GM23338 (cell line): ENCODE results near the gene PDE6H. TPM values are rescaled to one million over a fixed set of nuclear protein-coding genes. Genes with fewer than 3 reads are reported as not detected.
A peak's percentile ranks its signal among the peaks of the same experiment; 100 is the strongest.

Source experiments
- ATAC-seq: fragments of 200-7000 bp; cut with Tn5 transposase; 3 replicates; pipeline ENCODE4 v1.9.1; 2020
- DNase-seq: peaks from one replicate; pipeline ENCODE4 v3.0.0-alpha.2; 2015; ENCODE audit warnings: low spot score
- H2AFZ ChIP-seq: fragments of 200-600 bp; sonication (generic); 2 replicates; pipeline ENCODE4 v1.8.0; 2016; ENCODE audit warnings: antibody characterized with exemption, mild to moderate bottlenecking, moderate library complexity
- H3F3A ChIP-seq: fragments of 200-600 bp; sonication (generic); replicated peaks from 2 replicates; pipeline ENCODE4 v1.8.0; 2017; ENCODE audit warnings: antibody characterized with exemption, mixed run types, low read depth
- H3K27ac ChIP-seq: fragments of 200-600 bp; sonication (generic); 2 replicates; pipeline ENCODE4 v1.6.1; 2016; ENCODE audit warnings: low read depth
- H3K27me3 ChIP-seq: fragments of 200-600 bp; sonication (generic); 2 replicates; pipeline ENCODE4 v1.8.0; 2016; ENCODE audit warnings: mild to moderate bottlenecking, mixed run types, moderate library complexity; ENCODE audit not compliant: insufficient read depth
- H3K36me3 ChIP-seq: fragments of 200-600 bp; sonication (generic); 2 replicates; pipeline ENCODE4 v1.8.0; 2016; ENCODE audit warnings: mild to moderate bottlenecking; ENCODE audit not compliant: insufficient read depth
- H3K4me1 ChIP-seq: fragments of 200-600 bp; sonication (generic); 2 replicates; pipeline ENCODE4 v1.8.0; 2016; ENCODE audit warnings: mild to moderate bottlenecking, moderate library complexity; ENCODE audit not compliant: insufficient read depth
- H3K4me2 ChIP-seq: fragments of 200-600 bp; sonication (generic); 2 replicates; pipeline ENCODE4 v1.7.1; 2017; ENCODE audit warnings: mixed run types
- H3K4me3 ChIP-seq: fragments of 200-600 bp; sonication (generic); 2 replicates; pipeline ENCODE4 v1.6.1; 2016; ENCODE audit warnings: mixed run types
- H3K79me2 ChIP-seq: fragments of 200-600 bp; sonication (generic); replicated peaks from 2 replicates; pipeline ENCODE4 v1.8.0; 2017; ENCODE audit warnings: mild to moderate bottlenecking; ENCODE audit not compliant: insufficient read depth
- H3K9me2 ChIP-seq: fragments of 200-600 bp; sonication (generic); 2 replicates; pipeline ENCODE4 v1.8.0; 2017; ENCODE audit not compliant: insufficient read depth
- H4K20me1 ChIP-seq: fragments of 200-600 bp; sonication (generic); replicated peaks from 2 replicates; pipeline ENCODE4 v1.8.0; 2017; ENCODE audit warnings: mild to moderate bottlenecking; ENCODE audit not compliant: insufficient read depth
- H3K27ac Mint-ChIP-seq: 2 replicates; pipeline ENCODE4 v1.8.0; 2020; ENCODE audit warnings: inconsistent platforms, mild to moderate bottlenecking, moderate library complexity, mixed read lengths
- H3K27me3 Mint-ChIP-seq: 3 replicates; pipeline ENCODE4 v1.8.0; 2022; ENCODE audit warnings: low read depth, mild to moderate bottlenecking, moderate library complexity, mixed read lengths, inconsistent platforms; ENCODE audit not compliant: insufficient read depth, poor library complexity
- H3K36me3 Mint-ChIP-seq: 3 replicates; pipeline ENCODE4 v1.8.0; 2021; ENCODE audit warnings: low read depth, mild to moderate bottlenecking, inconsistent platforms, moderate library complexity, mixed read lengths
- H3K4me1 Mint-ChIP-seq: 3 replicates; pipeline ENCODE4 v1.8.0; 2020; ENCODE audit warnings: mild to moderate bottlenecking, inconsistent platforms, mixed read lengths
- H3K4me3 Mint-ChIP-seq: 3 replicates; pipeline ENCODE4 v1.8.0; 2021; ENCODE audit warnings: moderate library complexity, mild to moderate bottlenecking, inconsistent platforms, mixed read lengths
- H3K9me3 Mint-ChIP-seq: 3 replicates; pipeline ENCODE4 v1.8.0; 2020; ENCODE audit warnings: moderate library complexity, mild to moderate bottlenecking, inconsistent platforms, mixed read lengths
- EZH2 ChIP-seq: fragments of 200-600 bp; sonication (generic); IDR thresholded peaks from one replicate; pipeline ENCODE4 v1.8.0; 2017; ENCODE audit warnings: antibody characterized with exemption, mild to moderate bottlenecking, low read depth; ENCODE audit not compliant: unreplicated experiment
- EZH2phosphoT487 ChIP-seq: fragments of 200-600 bp; sonication (generic); IDR thresholded peaks from one replicate; pipeline ENCODE4 v1.8.1; 2018; ENCODE audit warnings: antibody characterized with exemption; ENCODE audit not compliant: unreplicated experiment
- JUNB ChIP-seq: IDR thresholded peaks from one replicate; pipeline ENCODE4 v1.6.1; 2016; ENCODE audit warnings: antibody characterized with exemption; ENCODE audit not compliant: unreplicated experiment
- NANOG ChIP-seq: IDR thresholded peaks from 2 replicates; pipeline ENCODE4 v1.6.1; 2016; ENCODE audit warnings: antibody characterized with exemption, borderline replicate concordance
- STAT1 ChIP-seq: IDR thresholded peaks from one replicate; pipeline ENCODE4 v1.6.1; 2016; ENCODE audit warnings: antibody characterized with exemption; ENCODE audit not compliant: unreplicated experiment
- ZNF114 ChIP-seq: fragments of 250-450 bp; sonication (Bioruptor Pico); IDR thresholded peaks from 2 replicates; pipeline ENCODE4 v1.5.0; 2020; ENCODE audit warnings: mild to moderate bottlenecking, moderate library complexity
- polyA plus RNA-seq: library from polyadenylated mRNA; unstranded; fragments of >200 nt; fragmentation: Nextera tagmentation; extraction: Ambion mirVana; gene quantifications from 2 replicates; pipeline ENCODE4 v1.2.1, GENCODE V29; 2016
- total RNA-seq: library from RNA; depleted of rRNA; stranded (reverse); fragments of >200 nt; shearing (Covaris generic); gene quantifications from 2 replicates; pipeline ENCODE4 v1.2.3, GENCODE V29; 2014
- TF ChIP-seq, protein P1 (sequence below), 2 experiments: fragments of 200-600 bp in 1 of 2; sonication (generic) in 1 of 2; conservative IDR thresholded peaks; 2 replicates each; pipeline versions ENCODE4 v1.5.1 to v1.6.1; 2016 to 2017; ENCODE audit warnings: antibody characterized with exemption in 2 of 2, low read depth in 2 of 2, mild to moderate bottlenecking in 2 of 2, moderate library complexity in 1 of 2
- TF ChIP-seq, protein P2 (sequence below): IDR thresholded peaks from one replicate; pipeline ENCODE4 v1.6.1; 2018; ENCODE audit warnings: antibody characterized with exemption; ENCODE audit not compliant: unreplicated experiment
- TF ChIP-seq, protein P3 (sequence below): IDR thresholded peaks from 2 replicates; pipeline ENCODE4 v1.6.1; 2016; ENCODE audit warnings: antibody characterized with exemption

Gene PDE6H
- total and polyA plus RNA-seq, 2 experiments from 2014 or later = not detected

DNA sequence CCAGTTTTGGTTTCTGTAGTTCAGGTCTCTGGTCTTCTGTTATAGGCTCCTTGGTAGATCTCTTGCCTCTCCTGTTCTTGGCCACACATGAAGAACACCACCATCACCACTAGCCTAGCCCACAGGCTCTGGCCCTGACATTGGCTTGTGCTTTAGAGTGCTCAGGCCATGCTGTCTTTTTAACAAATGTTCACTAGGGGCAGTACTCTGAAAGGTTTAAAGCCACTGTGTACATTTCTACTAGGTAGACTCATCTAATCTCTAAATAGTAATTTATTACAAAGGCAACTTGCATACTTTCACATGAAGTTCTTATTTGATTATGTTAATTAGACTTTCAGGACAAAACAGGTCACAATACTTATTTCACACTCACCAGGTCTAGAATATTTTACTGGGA lies 38.3 kb downstream of the PDE6H start:
- H3K27me3 Mint-ChIP-seq = no peaks in the 10 kb centered on the region
- no peak overlapping the region for H3K4me3 Mint-ChIP-seq
- no peaks in the 10 kb centered on the region for H3K4me1 Mint-ChIP-seq
- no peaks in the 10 kb centered on the region for H3F3A ChIP-seq
- H3K27ac Mint-ChIP-seq = no peak overlapping the region
- no peaks in the 10 kb centered on the region for H4K20me1 ChIP-seq
- ATAC-seq = peak; percentile 89
- H3K36me3 Mint-ChIP-seq = no peaks in the 10 kb centered on the region
- peak; percentile 54 for DNase-seq
- H3K4me1 ChIP-seq = no peaks in the 10 kb centered on the region
- H3K27ac ChIP-seq = no peak overlapping the region
- H3K9me3 Mint-ChIP-seq = no peaks in the 10 kb centered on the region
- H3K79me2 ChIP-seq = no peaks in the 10 kb centered on the region
- TF ChIP-seq, protein P1, sequence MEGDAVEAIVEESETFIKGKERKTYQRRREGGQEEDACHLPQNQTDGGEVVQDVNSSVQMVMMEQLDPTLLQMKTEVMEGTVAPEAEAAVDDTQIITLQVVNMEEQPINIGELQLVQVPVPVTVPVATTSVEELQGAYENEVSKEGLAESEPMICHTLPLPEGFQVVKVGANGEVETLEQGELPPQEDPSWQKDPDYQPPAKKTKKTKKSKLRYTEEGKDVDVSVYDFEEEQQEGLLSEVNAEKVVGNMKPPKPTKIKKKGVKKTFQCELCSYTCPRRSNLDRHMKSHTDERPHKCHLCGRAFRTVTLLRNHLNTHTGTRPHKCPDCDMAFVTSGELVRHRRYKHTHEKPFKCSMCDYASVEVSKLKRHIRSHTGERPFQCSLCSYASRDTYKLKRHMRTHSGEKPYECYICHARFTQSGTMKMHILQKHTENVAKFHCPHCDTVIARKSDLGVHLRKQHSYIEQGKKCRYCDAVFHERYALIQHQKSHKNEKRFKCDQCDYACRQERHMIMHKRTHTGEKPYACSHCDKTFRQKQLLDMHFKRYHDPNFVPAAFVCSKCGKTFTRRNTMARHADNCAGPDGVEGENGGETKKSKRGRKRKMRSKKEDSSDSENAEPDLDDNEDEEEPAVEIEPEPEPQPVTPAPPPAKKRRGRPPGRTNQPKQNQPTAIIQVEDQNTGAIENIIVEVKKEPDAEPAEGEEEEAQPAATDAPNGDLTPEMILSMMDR (conservative IDR thresholded peaks at IDR 0.05; ENCODE audit: low read depth in 2 of 2) = peak; percentile 49 to 57
- no peak for TF ChIP-seq ZNF114 (CRISPR knock-in tag)
- 0 out of 2 replicates have a peak, but pooled peaks cover 5% of the 10 kb centered on the region for H3K9me2 ChIP-seq
- no peak overlapping the region for H3K4me2 ChIP-seq
- H2AFZ ChIP-seq = no peak overlapping the region
- H3K27me3 ChIP-seq = no peaks in the 10 kb centered on the region
- H3K4me3 ChIP-seq = no peak overlapping the region
- no peaks in the 10 kb centered on the region for H3K36me3 ChIP-seq

DNA sequence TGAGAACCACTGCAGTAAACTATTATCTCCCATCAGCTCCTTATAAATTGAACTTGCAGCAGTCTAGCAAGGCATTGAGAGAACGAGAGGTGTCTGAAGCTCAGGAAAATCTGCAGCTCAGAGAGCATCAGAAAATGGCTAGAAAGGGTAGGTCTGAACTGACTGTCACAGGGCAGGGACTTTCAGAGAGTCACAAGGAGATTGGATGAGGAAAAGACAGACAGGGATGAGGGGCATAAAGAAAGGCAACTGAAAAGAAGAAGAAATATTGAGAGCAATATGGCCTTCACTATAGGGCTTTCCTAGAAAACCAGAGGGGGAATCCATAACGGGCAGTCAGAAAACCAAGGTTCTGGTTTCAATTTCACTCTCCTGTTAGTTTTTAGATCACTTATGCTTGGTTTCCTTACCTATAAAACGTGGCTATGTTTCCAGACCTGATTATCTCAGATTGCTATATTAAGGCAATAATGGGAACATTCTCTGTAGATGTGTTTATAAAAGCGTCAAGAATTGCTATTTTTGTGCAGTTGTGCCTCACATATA lies 40.9 kb downstream of the PDE6H start:
- Mint-ChIP-seq H3K27ac (no peak overlapping the region), H3K9me3 (no peaks in the 10 kb centered on the region), H3K27me3 (no peaks in the 10 kb centered on the region), H3K36me3 (no peaks in the 10 kb centered on the region), H3K4me3 (no peak overlapping the region), H3K4me1 (peaks cover 7% of the 10 kb centered on the region; the same call in 2 of the 3 replicates)
- no peak for DNase-seq
- Histone ChIP-seq H3K4me1 (peaks cover 14% of the 10 kb centered on the region), H3K36me3 (no peaks in the 10 kb centered on the region), H3K27me3 (no peaks in the 10 kb centered on the region), H3K27ac (no peak overlapping the region), H3F3A (no peaks in the 10 kb centered on the region), H3K79me2 (no peaks in the 10 kb centered on the region), H4K20me1 (no peaks in the 10 kb centered on the region), H3K4me2 (no peak overlapping the region), H3K4me3 (no peak overlapping the region), H3K9me2 (0 out of 2 replicates have a peak, but pooled peaks cover 5% of the 10 kb centered on the region), H2AFZ (no peak overlapping the region)
- no peak for ATAC-seq
- TF ChIP-seq EZH2 (no peak), JUNB (no peak), EZH2phosphoT487 (no peak), NANOG (no peak), STAT1 (no peak)
- TF ChIP-seq, protein P2, sequence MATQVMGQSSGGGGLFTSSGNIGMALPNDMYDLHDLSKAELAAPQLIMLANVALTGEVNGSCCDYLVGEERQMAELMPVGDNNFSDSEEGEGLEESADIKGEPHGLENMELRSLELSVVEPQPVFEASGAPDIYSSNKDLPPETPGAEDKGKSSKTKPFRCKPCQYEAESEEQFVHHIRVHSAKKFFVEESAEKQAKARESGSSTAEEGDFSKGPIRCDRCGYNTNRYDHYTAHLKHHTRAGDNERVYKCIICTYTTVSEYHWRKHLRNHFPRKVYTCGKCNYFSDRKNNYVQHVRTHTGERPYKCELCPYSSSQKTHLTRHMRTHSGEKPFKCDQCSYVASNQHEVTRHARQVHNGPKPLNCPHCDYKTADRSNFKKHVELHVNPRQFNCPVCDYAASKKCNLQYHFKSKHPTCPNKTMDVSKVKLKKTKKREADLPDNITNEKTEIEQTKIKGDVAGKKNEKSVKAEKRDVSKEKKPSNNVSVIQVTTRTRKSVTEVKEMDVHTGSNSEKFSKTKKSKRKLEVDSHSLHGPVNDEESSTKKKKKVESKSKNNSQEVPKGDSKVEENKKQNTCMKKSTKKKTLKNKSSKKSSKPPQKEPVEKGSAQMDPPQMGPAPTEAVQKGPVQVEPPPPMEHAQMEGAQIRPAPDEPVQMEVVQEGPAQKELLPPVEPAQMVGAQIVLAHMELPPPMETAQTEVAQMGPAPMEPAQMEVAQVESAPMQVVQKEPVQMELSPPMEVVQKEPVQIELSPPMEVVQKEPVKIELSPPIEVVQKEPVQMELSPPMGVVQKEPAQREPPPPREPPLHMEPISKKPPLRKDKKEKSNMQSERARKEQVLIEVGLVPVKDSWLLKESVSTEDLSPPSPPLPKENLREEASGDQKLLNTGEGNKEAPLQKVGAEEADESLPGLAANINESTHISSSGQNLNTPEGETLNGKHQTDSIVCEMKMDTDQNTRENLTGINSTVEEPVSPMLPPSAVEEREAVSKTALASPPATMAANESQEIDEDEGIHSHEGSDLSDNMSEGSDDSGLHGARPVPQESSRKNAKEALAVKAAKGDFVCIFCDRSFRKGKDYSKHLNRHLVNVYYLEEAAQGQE = no peak
- TF ChIP-seq, protein P3, sequence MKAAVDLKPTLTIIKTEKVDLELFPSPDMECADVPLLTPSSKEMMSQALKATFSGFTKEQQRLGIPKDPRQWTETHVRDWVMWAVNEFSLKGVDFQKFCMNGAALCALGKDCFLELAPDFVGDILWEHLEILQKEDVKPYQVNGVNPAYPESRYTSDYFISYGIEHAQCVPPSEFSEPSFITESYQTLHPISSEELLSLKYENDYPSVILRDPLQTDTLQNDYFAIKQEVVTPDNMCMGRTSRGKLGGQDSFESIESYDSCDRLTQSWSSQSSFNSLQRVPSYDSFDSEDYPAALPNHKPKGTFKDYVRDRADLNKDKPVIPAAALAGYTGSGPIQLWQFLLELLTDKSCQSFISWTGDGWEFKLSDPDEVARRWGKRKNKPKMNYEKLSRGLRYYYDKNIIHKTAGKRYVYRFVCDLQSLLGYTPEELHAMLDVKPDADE = no peak
